Neutrophil (primary cell): ENCODE data around the gene APOA4.

Source experiments
- H3K27ac ChIP-seq: fragments of 200-600 bp; sonication (generic); 2 replicates; pipeline ENCODE4 v1.5.1; 2016; ENCODE audit warnings: mild to moderate bottlenecking, moderate library complexity
- H3K27me3 ChIP-seq: fragments of 200-600 bp; sonication (generic); 2 replicates; pipeline ENCODE4 v1.6.0; 2016; ENCODE audit warnings: mild to moderate bottlenecking
- H3K36me3 ChIP-seq: fragments of 200-600 bp; sonication (generic); 2 replicates; pipeline ENCODE4 v1.5.1; 2017
- H3K4me1 ChIP-seq, 2 experiments: fragments of 200-600 bp in 1 of 2; sonication (generic) in 1 of 2; 1 replicate in 1 of 2; 2 replicates in 1 of 2; pipeline versions ENCODE4 v1.5.1 to v1.6.1; 2013 to 2016; ENCODE audit warnings: low read depth in 1 of 2, low read length in 1 of 2, mild to moderate bottlenecking in 1 of 2, moderate library complexity in 1 of 2; ENCODE audit not compliant: control insufficient read depth in 1 of 2, insufficient read depth in 1 of 2
- H3K4me3 ChIP-seq, 2 experiments: fragments of 200-600 bp in 1 of 2; sonication (generic) in 1 of 2; 1 replicate in 1 of 2; 2 replicates in 1 of 2; pipeline ENCODE4 v1.5.1; 2013 to 2016; ENCODE audit warnings: low read depth in 1 of 2, low read length in 1 of 2, mild to moderate bottlenecking in 1 of 2, moderate library complexity in 1 of 2
- H3K9me3 ChIP-seq: fragments of 200-600 bp; sonication (generic); 2 replicates; pipeline ENCODE4 v1.5.1; 2016
- TF ChIP-seq, protein P1 (sequence below): fragments of 200-600 bp; sonication (generic); IDR thresholded peaks from 2 replicates; pipeline ENCODE4 v1.5.1; 2016; ENCODE audit warnings: antibody characterized with exemption

APOA4 gene

DNA sequence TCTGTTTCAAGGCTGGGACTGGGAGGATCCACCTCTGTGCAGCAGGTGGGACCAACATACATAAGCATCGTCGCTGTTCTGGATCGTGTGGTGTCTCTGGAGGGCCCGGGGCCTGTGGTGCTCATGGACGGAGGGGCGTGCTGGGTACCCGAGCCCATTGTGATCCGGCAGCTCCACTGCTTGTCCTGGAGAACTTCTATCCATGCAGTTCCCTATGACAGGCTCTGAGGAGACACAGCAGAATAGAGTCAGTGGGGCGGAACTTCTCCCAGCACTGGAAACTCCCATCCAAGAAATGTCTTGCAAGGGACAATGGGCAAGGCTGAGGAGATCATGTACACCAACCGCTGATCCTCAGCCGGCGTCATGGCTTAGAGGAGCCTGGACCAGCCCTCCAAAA, 26.0 kb upstream of the APOA4 start:
- Histone ChIP-seq H3K36me3 (peaks cover 70% of the 10 kb centered on the region), H3K4me1 (peaks cover 27 to 31% of the 10 kb centered on the region in 2 experiments), H3K9me3 (no peaks in the 10 kb centered on the region), H3K27me3 (no peaks in the 10 kb centered on the region), H3K4me3 (no peak overlapping the region), H3K27ac (no peak overlapping the region)
- TF ChIP-seq, protein P1, sequence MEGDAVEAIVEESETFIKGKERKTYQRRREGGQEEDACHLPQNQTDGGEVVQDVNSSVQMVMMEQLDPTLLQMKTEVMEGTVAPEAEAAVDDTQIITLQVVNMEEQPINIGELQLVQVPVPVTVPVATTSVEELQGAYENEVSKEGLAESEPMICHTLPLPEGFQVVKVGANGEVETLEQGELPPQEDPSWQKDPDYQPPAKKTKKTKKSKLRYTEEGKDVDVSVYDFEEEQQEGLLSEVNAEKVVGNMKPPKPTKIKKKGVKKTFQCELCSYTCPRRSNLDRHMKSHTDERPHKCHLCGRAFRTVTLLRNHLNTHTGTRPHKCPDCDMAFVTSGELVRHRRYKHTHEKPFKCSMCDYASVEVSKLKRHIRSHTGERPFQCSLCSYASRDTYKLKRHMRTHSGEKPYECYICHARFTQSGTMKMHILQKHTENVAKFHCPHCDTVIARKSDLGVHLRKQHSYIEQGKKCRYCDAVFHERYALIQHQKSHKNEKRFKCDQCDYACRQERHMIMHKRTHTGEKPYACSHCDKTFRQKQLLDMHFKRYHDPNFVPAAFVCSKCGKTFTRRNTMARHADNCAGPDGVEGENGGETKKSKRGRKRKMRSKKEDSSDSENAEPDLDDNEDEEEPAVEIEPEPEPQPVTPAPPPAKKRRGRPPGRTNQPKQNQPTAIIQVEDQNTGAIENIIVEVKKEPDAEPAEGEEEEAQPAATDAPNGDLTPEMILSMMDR: no peak

DNA sequence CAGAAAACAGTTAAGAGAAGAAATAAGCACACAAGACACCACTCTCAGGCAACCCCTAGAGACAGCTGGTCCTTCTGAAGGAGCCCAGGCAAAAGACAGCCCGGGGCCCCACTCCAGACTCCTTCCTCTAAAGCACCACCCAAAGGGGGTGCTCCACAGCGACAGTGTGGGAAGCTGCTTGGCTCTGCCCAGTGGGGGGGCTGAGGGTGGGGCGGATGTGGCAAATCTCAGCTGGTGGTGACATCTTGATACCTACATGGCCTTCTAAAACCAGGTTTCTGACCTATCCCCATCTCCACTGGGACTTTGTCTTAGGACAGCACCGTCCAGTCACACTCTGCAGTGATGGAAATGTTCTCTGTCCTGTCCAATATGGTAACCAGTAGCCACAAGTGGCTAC, 24.5 kb upstream of the APOA4 start:
- Histone ChIP-seq H3K27me3 (no peaks in the 10 kb centered on the region), H3K4me1 (peaks cover 15 to 16% of the 10 kb centered on the region in 2 experiments), H3K4me3 (no peak overlapping the region), H3K36me3 (peaks cover 79% of the 10 kb centered on the region), H3K9me3 (no peaks in the 10 kb centered on the region), H3K27ac (no peak overlapping the region)
- TF ChIP-seq, protein P1: no peak

DNA sequence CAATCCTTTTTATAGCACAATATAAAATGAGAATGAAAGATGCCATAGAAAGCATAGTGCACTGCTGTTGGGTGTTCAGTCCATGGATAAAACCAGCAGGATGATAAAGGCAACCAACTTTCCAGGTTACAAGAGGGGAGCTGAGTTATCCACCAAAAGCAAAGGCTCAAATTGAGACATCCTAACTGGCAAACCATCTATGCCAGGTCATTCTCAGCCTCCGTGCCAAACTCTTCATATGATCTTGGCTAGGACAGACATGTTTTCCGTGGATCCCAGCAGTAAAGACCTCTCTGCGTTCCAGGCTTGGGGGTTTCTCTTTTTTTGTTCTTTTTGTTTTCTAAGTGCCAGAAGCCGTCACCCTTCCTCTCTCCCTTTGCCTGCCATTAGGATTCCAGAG, 21.6 kb upstream of the APOA4 start:
- no peaks in the 10 kb centered on the region for H3K4me1 ChIP-seq
- TF ChIP-seq, protein P1: no peak
- H3K27ac ChIP-seq: no peak overlapping the region
- peaks cover 69% of the 10 kb centered on the region for H3K36me3 ChIP-seq
- no peak overlapping the region for H3K4me3 ChIP-seq
- H3K27me3 ChIP-seq: no peaks in the 10 kb centered on the region
- H3K9me3 ChIP-seq: no peaks in the 10 kb centered on the region

DNA sequence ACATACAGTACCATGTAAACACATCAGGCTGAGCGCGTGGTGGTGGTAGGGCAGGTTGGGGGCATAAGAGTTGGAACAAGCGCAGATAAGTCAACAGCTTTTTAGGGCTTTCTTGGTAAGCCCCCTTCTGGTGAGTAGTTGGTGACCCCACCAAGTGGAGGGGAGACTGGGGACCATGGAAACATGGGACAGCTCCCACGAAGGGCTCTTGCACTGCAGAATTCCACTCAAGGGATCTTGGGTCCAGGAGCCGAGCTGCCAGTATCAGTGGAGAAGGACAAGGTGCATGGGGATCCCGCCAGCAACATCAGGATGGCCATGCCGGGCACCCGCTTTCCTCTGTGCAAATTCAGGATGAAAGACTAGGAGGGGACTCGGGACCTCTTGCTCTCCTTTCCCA, 20.6 kb upstream of the APOA4 start:
- no peaks in the 10 kb centered on the region for H3K9me3 ChIP-seq
- no peak overlapping the region for H3K27ac ChIP-seq
- peaks cover 58% of the 10 kb centered on the region for H3K36me3 ChIP-seq
- no peaks in the 10 kb centered on the region for H3K4me1 ChIP-seq
- no peak overlapping the region for H3K4me3 ChIP-seq
- TF ChIP-seq, protein P1: no peak
- no peaks in the 10 kb centered on the region for H3K27me3 ChIP-seq

DNA sequence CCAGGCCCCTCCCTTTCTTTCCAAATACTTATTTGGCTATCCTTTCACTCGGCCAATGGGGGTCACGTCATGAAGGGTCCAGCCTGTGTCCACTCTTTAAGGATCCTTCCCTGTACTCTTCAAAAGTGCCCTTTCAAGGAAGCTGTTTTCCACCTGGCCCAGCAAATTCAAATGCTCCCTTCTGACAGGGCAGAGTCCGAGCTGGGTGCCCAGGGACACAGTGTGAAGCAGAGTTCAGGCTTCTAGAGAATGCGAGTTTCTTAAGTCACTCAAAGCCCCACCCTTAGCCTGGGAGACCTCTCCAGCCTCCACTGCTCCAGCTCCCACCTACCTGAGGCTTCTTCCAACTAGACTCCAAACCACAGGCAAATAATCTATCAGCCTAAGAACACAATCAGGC, 19.8 kb upstream of the APOA4 start:
- TF ChIP-seq, protein P1: no peak
- H3K36me3 ChIP-seq: peaks cover 51% of the 10 kb centered on the region
- H3K9me3 ChIP-seq: no peaks in the 10 kb centered on the region
- no peaks in the 10 kb centered on the region for H3K27me3 ChIP-seq
- no peak overlapping the region for H3K27ac ChIP-seq
- no peak overlapping the region for H3K4me3 ChIP-seq
- no peaks in the 10 kb centered on the region for H3K4me1 ChIP-seq

DNA sequence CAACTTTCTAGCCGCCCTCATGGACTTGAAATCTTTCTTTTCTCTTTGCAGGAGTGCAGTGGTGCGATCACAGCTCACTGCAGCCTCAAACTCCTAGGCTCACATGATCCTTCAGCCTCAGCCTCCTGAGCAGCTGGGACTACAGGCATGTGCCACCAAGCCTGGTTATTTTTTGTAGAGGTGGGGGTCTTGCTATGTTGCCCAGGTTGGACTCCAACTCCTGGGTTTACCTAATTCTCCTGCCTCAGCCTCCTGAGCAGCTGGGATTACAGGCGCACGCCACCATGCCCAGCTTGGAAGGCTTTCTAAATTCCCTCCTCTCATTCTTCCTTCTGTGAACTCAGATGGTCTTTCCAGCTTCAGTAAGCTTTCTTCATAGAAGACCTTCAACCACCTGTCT, 19.0 kb upstream of the APOA4 start:
- Histone ChIP-seq H3K36me3 (peaks cover 43% of the 10 kb centered on the region), H3K4me3 (no peak overlapping the region)

More for the DNA sequence above, 19.0 kb upstream of the APOA4 start:
- TF ChIP-seq, protein P1: no peak
- Histone ChIP-seq H3K9me3 (no peaks in the 10 kb centered on the region), H3K4me1 (no peaks in the 10 kb centered on the region), H3K27ac (no peak overlapping the region), H3K27me3 (no peaks in the 10 kb centered on the region)
